Panc1 (cell line): ENCODE results near the gene CLEC2L. TPM values are rescaled to one million over a fixed set of nuclear protein-coding genes. Genes with fewer than 3 reads are reported as not detected.

Experiments
- ATAC-seq: fragments of 200-7000 bp; cut with Tn5 transposase; 2 replicates; pipeline ENCODE4 v1.9.1; 2020; ENCODE audit warnings: mild to moderate bottlenecking, moderate library complexity
- BruUV-seq: library from RNA; stranded (reverse); fragments of 400-500 nt; replicated peaks from 2 replicates; lab custom pipeline; 2021; lab: Mats Ljungman, UMichigan
- CTCF ChIA-PET: fragments of 300-600 bp; sonication (Branson Sonifier 250); formaldehyde crosslinking; loops from one replicate; lab custom pipeline; 2022; ENCODE audit warnings: antibody characterized with exemption; lab: Charles Lee
- POLR2A ChIA-PET: fragments of 300-600 bp; sonication (Branson Sonifier 250); formaldehyde crosslinking; loops from one replicate; lab custom pipeline; 2022; ENCODE audit warnings: antibody characterized with exemption; lab: Charles Lee
- DNase-seq: peaks from one replicate; pipeline ENCODE4 v3.0.0-alpha.2; 2010; ENCODE audit warnings: low read depth, low spot score
- H3K27ac ChIP-seq: 2 replicates; pipeline ENCODE4 v1.5.1; 2011; ENCODE audit warnings: mild to moderate bottlenecking, low read length, inconsistent platforms
- H3K27me3 ChIP-seq: fragments of 200-500 bp; sonication (Bioruptor generic); 2 replicates; pipeline ENCODE4 v1.6.0; 2014; ENCODE audit warnings: low read length, inconsistent platforms; ENCODE audit not compliant: control insufficient read depth, insufficient read depth
- H3K36me3 ChIP-seq: fragments of 200-500 bp; sonication (Bioruptor generic); 2 replicates; pipeline ENCODE4 v1.5.1; 2014; ENCODE audit warnings: inconsistent platforms, mild to moderate bottlenecking, low read length, moderate library complexity; ENCODE audit not compliant: control insufficient read depth, insufficient read depth
- H3K4me1 ChIP-seq: 2 replicates; pipeline ENCODE4 v1.5.1; 2011; ENCODE audit warnings: inconsistent platforms, mild to moderate bottlenecking, low read length, moderate library complexity; ENCODE audit not compliant: control insufficient read depth, insufficient read depth
- H3K4me3 ChIP-seq, 2 experiments: 2 replicates each; pipeline ENCODE4 v1.5.1; 2011 to 2012; ENCODE audit warnings: low read depth in 2 of 2, low read length in 2 of 2, mild to moderate bottlenecking in 2 of 2, inconsistent platforms in 1 of 2, moderate library complexity in 1 of 2
- H3K9me3 ChIP-seq: fragments of 200-500 bp; sonication (Bioruptor generic); 2 replicates; pipeline ENCODE4 v1.5.1; 2014; ENCODE audit warnings: low read depth, mild to moderate bottlenecking, inconsistent platforms, low read length, moderate library complexity; ENCODE audit not compliant: control insufficient read depth, insufficient read depth
- POLR2AphosphoS5 ChIP-seq: IDR thresholded peaks from 2 replicates; pipeline ENCODE4 v1.6.1; 2012; ENCODE audit warnings: mild to moderate bottlenecking, low read depth, low read length, moderate library complexity
- SIN3A ChIP-seq: IDR thresholded peaks from 2 replicates; pipeline ENCODE4 v1.6.1; 2012; ENCODE audit warnings: low read depth, mild to moderate bottlenecking, low read length, moderate library complexity, borderline replicate concordance; ENCODE audit not compliant: insufficient read depth
- TCF7L2 ChIP-seq: IDR thresholded peaks from 2 replicates; pipeline ENCODE4 v1.6.1; 2011; ENCODE audit warnings: mild to moderate bottlenecking, low read depth, low read length, inconsistent platforms
- in situ Hi-C: cut with HindIII; loops from 2 replicates; pipeline ENCODE4 v1.10.0; 2016; ENCODE audit warnings: low sequenced_read_pairs, low pct_unique_long_range_greater_than_20kb
- intact Hi-C: fragments of 100-400 bp; cut with micrococcal nuclease; formaldehyde crosslinking; loops from one replicate; pipeline ENCODE4 v1.10.0; 2022; ENCODE audit not compliant: unreplicated experiment
- total RNA-seq: library from RNA; stranded (reverse); gene quantifications from one replicate; pipeline ENCODE4 v1.2.1, GENCODE V29; 2021; ENCODE audit not compliant: unreplicated experiment
- TF ChIP-seq, protein P1 (sequence below): fragments of 450-650 bp; IDR thresholded peaks from 2 replicates; pipeline ENCODE4 v1.5.1; 2017; ENCODE audit warnings: mild to moderate bottlenecking
- TF ChIP-seq, protein P2 (sequence below), 2 experiments: IDR thresholded peaks; 2 replicates each; pipeline ENCODE4 v1.6.1; 2011 to 2012; ENCODE audit warnings: low read depth in 2 of 2, control low read depth in 1 of 2, low read length in 1 of 2, mild to moderate bottlenecking in 1 of 2, moderate library complexity in 1 of 2; ENCODE audit not compliant: insufficient read depth in 1 of 2

The CLEC2L gene
- total RNA-seq, 1 experiment from 2014 or later, result not detected

DNA sequence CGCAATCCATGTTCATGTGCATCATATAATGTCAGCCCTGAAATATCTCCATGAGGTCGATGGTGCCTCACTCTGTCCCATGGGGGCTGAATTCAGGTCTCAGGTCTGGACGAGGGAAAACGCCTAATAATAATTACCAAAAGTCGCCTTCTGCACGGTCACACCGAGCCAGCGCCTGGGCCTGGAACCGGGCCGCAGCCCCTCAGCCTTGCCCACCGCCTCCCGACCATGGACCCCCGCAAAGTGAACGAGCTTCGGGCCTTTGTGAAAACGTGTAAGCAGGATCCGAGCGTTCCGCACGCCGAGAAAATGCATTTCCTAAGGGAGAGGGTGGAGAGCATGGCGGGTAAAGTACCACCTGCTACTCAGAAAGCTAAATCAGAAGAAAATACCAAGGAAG, 21.3 kb upstream of the CLEC2L start:
- no peaks in the 10 kb centered on the region for H3K4me1 ChIP-seq
- POLR2A ChIA-PET, result no interaction called here
- CTCF ChIA-PET, result no interaction called here
- in situ Hi-C loops (no loop called here), intact Hi-C loops (loop anchor here (5.0 to 10.0 kb wide), 2 partner anchors 123 to 500 kb away; no protein-coding TSS in a partner anchor)
- no peak overlapping the region for H3K4me3 ChIP-seq
- no TSS peak for BruUV-seq
- H3K27ac ChIP-seq, result no peak overlapping the region
- no peak for TF ChIP-seq POLR2AphosphoS5
- no peak for TF ChIP-seq SIN3A
- no peak for TF ChIP-seq TCF7L2
- TF ChIP-seq, protein P1, sequence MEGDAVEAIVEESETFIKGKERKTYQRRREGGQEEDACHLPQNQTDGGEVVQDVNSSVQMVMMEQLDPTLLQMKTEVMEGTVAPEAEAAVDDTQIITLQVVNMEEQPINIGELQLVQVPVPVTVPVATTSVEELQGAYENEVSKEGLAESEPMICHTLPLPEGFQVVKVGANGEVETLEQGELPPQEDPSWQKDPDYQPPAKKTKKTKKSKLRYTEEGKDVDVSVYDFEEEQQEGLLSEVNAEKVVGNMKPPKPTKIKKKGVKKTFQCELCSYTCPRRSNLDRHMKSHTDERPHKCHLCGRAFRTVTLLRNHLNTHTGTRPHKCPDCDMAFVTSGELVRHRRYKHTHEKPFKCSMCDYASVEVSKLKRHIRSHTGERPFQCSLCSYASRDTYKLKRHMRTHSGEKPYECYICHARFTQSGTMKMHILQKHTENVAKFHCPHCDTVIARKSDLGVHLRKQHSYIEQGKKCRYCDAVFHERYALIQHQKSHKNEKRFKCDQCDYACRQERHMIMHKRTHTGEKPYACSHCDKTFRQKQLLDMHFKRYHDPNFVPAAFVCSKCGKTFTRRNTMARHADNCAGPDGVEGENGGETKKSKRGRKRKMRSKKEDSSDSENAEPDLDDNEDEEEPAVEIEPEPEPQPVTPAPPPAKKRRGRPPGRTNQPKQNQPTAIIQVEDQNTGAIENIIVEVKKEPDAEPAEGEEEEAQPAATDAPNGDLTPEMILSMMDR, result no peak
- TF ChIP-seq, protein P2, sequence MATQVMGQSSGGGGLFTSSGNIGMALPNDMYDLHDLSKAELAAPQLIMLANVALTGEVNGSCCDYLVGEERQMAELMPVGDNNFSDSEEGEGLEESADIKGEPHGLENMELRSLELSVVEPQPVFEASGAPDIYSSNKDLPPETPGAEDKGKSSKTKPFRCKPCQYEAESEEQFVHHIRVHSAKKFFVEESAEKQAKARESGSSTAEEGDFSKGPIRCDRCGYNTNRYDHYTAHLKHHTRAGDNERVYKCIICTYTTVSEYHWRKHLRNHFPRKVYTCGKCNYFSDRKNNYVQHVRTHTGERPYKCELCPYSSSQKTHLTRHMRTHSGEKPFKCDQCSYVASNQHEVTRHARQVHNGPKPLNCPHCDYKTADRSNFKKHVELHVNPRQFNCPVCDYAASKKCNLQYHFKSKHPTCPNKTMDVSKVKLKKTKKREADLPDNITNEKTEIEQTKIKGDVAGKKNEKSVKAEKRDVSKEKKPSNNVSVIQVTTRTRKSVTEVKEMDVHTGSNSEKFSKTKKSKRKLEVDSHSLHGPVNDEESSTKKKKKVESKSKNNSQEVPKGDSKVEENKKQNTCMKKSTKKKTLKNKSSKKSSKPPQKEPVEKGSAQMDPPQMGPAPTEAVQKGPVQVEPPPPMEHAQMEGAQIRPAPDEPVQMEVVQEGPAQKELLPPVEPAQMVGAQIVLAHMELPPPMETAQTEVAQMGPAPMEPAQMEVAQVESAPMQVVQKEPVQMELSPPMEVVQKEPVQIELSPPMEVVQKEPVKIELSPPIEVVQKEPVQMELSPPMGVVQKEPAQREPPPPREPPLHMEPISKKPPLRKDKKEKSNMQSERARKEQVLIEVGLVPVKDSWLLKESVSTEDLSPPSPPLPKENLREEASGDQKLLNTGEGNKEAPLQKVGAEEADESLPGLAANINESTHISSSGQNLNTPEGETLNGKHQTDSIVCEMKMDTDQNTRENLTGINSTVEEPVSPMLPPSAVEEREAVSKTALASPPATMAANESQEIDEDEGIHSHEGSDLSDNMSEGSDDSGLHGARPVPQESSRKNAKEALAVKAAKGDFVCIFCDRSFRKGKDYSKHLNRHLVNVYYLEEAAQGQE (IDR thresholded peaks at IDR 0.05; ENCODE audit: insufficient read depth in 1 of 2, low read depth in 2 of 2, low read length in 1 of 2), result no peak
- DNase-seq, result no peak
- no peak for ATAC-seq
- H3K9me3 ChIP-seq, result no peaks in the 10 kb centered on the region
- no peaks in the 10 kb centered on the region for H3K27me3 ChIP-seq
- no peaks in the 10 kb centered on the region for H3K36me3 ChIP-seq

- Histone ChIP-seq H3K4me1 (no peaks in the 10 kb centered on the region), H3K4me3 (no peak overlapping the region), H3K36me3 (no peaks in the 10 kb centered on the region), H3K27me3 (no peaks in the 10 kb centered on the region), H3K9me3 (no peaks in the 10 kb centered on the region), H3K27ac (no peak overlapping the region)
- TF ChIP-seq TCF7L2, result no peak
- TF ChIP-seq, protein P1, result peak; percentile 68
- ChIA-PET CTCF (no interaction called here), POLR2A (no interaction called here)
- DNase-seq (no peak), ATAC-seq (peak; percentile 42; the same call in 1 of the 2 replicates)
- in situ Hi-C loops, result no loop called here
- BruUV-seq, result no TSS peak
- intact Hi-C loops, result loop anchor here (10.0 kb wide), 1 partner anchor 119 kb away; no protein-coding TSS in a partner anchor
These were observed 17.9 kb upstream of the CLEC2L start for GRCh38 chr7:139505563-139505962.
